ENCODE data around the gene INAFM2. TPM values are rescaled to one million over a fixed set of nuclear protein-coding genes. Genes with fewer than 3 reads are reported as not detected.

The INAFM2 gene
- total and polyA plus RNA-seq, 4 donors = 3.3 to 5.7 (median 4.4) TPM

- no peaks in the 10 kb centered on the region for H3K36me3 ChIP-seq (ENCODE audit: control insufficient read depth in 4 of 4, insufficient read depth in 3 of 4, low read depth in 1 of 4, low read length in 3 of 4)
- H3K9ac ChIP-seq (ENCODE audit: low read depth in 1 of 2, low read length in 2 of 2) = no peak overlapping the region
- no peak for DNase-seq (ENCODE audit: low spot score)
- H3K9me3 ChIP-seq (ENCODE audit: control insufficient read depth in 4 of 4, low read length in 3 of 4) = no peaks in the 10 kb centered on the region
- TF ChIP-seq, protein P1, sequence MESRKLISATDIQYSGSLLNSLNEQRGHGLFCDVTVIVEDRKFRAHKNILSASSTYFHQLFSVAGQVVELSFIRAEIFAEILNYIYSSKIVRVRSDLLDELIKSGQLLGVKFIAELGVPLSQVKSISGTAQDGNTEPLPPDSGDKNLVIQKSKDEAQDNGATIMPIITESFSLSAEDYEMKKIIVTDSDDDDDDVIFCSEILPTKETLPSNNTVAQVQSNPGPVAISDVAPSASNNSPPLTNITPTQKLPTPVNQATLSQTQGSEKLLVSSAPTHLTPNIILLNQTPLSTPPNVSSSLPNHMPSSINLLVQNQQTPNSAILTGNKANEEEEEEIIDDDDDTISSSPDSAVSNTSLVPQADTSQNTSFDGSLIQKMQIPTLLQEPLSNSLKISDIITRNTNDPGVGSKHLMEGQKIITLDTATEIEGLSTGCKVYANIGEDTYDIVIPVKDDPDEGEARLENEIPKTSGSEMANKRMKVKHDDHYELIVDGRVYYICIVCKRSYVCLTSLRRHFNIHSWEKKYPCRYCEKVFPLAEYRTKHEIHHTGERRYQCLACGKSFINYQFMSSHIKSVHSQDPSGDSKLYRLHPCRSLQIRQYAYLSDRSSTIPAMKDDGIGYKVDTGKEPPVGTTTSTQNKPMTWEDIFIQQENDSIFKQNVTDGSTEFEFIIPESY (IDR thresholded peaks at IDR 0.05) = no peak
- TF ChIP-seq, protein P2, sequence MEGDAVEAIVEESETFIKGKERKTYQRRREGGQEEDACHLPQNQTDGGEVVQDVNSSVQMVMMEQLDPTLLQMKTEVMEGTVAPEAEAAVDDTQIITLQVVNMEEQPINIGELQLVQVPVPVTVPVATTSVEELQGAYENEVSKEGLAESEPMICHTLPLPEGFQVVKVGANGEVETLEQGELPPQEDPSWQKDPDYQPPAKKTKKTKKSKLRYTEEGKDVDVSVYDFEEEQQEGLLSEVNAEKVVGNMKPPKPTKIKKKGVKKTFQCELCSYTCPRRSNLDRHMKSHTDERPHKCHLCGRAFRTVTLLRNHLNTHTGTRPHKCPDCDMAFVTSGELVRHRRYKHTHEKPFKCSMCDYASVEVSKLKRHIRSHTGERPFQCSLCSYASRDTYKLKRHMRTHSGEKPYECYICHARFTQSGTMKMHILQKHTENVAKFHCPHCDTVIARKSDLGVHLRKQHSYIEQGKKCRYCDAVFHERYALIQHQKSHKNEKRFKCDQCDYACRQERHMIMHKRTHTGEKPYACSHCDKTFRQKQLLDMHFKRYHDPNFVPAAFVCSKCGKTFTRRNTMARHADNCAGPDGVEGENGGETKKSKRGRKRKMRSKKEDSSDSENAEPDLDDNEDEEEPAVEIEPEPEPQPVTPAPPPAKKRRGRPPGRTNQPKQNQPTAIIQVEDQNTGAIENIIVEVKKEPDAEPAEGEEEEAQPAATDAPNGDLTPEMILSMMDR (IDR thresholded peaks at IDR 0.05; ENCODE audit: low read depth, low read length, missing input control) = no peak
- no peak for TF ChIP-seq RAD21 (IDR thresholded peaks at IDR 0.05)
- TF ChIP-seq FOXA1 (IDR thresholded peaks at IDR 0.05) = no peak
- no peak for TF ChIP-seq HNF4A (conservative IDR thresholded peaks at IDR 0.05)
- no peak for TF ChIP-seq RXRA (IDR thresholded peaks at IDR 0.05)
- TF ChIP-seq HNF4G (IDR thresholded peaks at IDR 0.05) = no peak
- TF ChIP-seq REST (IDR thresholded peaks at IDR 0.05) = no peak
- no peak for TF ChIP-seq EGR1 (IDR thresholded peaks at IDR 0.05; ENCODE audit: low read depth in 2 of 2)
- no peak for TF ChIP-seq GABPA (IDR thresholded peaks at IDR 0.05 in 1 of 2, conservative IDR thresholded peaks at IDR 0.05 in 1 of 2)
- no peak for TF ChIP-seq ATF3 (IDR thresholded peaks at IDR 0.05)
- peaks cover 0 to 3% (median 2%) of the 10 kb centered on the region in 4 donors for H3K4me1 ChIP-seq (ENCODE audit: control insufficient read depth in 4 of 4, insufficient read depth in 4 of 4, low read length in 3 of 4)
- no peak overlapping the region for H3K27ac ChIP-seq (ENCODE audit: low read depth in 1 of 2, low read length in 2 of 2)
- no peak overlapping the region for H3K4me3 ChIP-seq (ENCODE audit: low read depth in 1 of 3, low read length in 3 of 3)
- 83% methylated on average over 6 of the region's 6 CpGs for WGBS
- H3K27me3 ChIP-seq (ENCODE audit: control insufficient read depth in 4 of 4, insufficient read depth in 4 of 4, low read length in 3 of 4) = no peaks in the 10 kb centered on the region
Measured at GRCh38 chr15:40345867-40346578, 22.5 kb downstream of the INAFM2 start.

Data from liver (tissue), 9 donors.